Measurements from ENCODE around the gene SMARCD1.

DNA sequence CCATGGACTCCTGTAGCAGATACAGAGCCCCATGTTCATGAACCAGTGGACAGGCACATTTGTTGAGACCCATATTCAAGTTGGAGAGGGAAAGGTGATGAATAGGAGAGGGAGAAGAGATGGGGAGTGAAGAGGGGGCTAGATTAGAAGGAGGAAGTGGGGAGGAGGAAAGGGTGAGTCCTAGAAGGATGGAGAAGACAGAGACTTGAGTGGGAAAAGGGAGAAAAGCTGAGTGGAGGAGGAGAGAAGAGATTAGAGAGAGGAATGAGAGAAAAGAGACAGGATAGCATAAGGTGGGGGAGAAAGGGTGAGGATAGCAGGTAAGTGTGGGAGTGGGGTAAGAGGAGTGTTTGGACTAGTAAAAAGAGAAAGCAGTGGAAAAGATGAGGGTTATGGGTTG, 32.6 kb upstream of the SMARCD1 start:
- TF ChIP-seq CTCF (IDR thresholded peaks at IDR 0.05; ENCODE audit: low read depth, low read length) (no peak), EZH2phosphoT487 (IDR thresholded peaks at IDR 0.05; ENCODE audit: low read depth) (no peak)

All from OCI-LY3 (cell line).